Caco-2 (cell line): ENCODE results near the gene C5orf15. TPM values are rescaled to one million over a fixed set of nuclear protein-coding genes. Genes with fewer than 3 reads are reported as not detected.
"Not testable (repeated sequence)": the region's sequence is repeated elsewhere in the genome, so short reads cannot be mapped to it uniquely, and the experiment has no call there.

ENCODE experiments used
- BruUV-seq: library from RNA; stranded (reverse); fragments of 400-500 nt; replicated peaks from 2 replicates; lab custom pipeline; 2021; lab: Mats Ljungman, UMichigan
- CTCF ChIA-PET: fragments of 300-600 bp; sonication (Branson Sonifier 250); formaldehyde crosslinking; loops from one replicate; lab custom pipeline; 2022; ENCODE audit warnings: antibody characterized with exemption; lab: Charles Lee
- POLR2A ChIA-PET: fragments of 300-600 bp; sonication (Branson Sonifier 250); formaldehyde crosslinking; loops from one replicate; lab custom pipeline; 2022; ENCODE audit warnings: antibody characterized with exemption; lab: Charles Lee
- DNase-seq, 2 experiments: peaks; one replicate each; pipeline versions ENCODE4 v3.0.0 to v3.0.0-alpha.2; 2020 to 2022
- H3K27me3 ChIP-seq: replicated peaks from 2 replicates; pipeline ENCODE4 v1.6.0; 2011; ENCODE audit warnings: low read length; ENCODE audit not compliant: control insufficient read depth, insufficient read depth
- H3K36me3 ChIP-seq: 2 replicates; pipeline ENCODE4 v1.5.1; 2011; ENCODE audit warnings: low read length; ENCODE audit not compliant: control insufficient read depth, insufficient read depth
- H3K4me1 ChIP-seq: fragments of 250-450 bp; sonication (Bioruptor Pico); 2 replicates; pipeline ENCODE4 v1.5.1; 2020; ENCODE audit warnings: mild to moderate bottlenecking
- H3K4me3 ChIP-seq: 2 replicates; pipeline ENCODE4 v1.5.1; 2011; ENCODE audit warnings: low read depth, mild to moderate bottlenecking, control low read depth, low read length
- H3K9me3 ChIP-seq: fragments of 250-450 bp; sonication (Bioruptor Pico); 2 replicates; pipeline ENCODE4 v1.5.1; 2020; ENCODE audit warnings: mild to moderate bottlenecking, moderate library complexity
- H3K27ac Mint-ChIP-seq: one replicate; pipeline ENCODE4 v1.8.0; 2022; ENCODE audit warnings: mixed read lengths; ENCODE audit not compliant: unreplicated experiment
- H3K27me3 Mint-ChIP-seq: one replicate; pipeline ENCODE4 v1.8.0; 2022; ENCODE audit warnings: mixed read lengths; ENCODE audit not compliant: insufficient read depth, unreplicated experiment
- H3K36me3 Mint-ChIP-seq: one replicate; pipeline ENCODE4 v1.8.0; 2022; ENCODE audit warnings: mild to moderate bottlenecking, mixed read lengths; ENCODE audit not compliant: insufficient read depth, unreplicated experiment
- H3K4me1 Mint-ChIP-seq: one replicate; pipeline ENCODE4 v1.8.0; 2022; ENCODE audit warnings: low read depth, mixed read lengths; ENCODE audit not compliant: unreplicated experiment
- H3K4me3 Mint-ChIP-seq: one replicate; pipeline ENCODE4 v1.8.0; 2022; ENCODE audit warnings: mild to moderate bottlenecking, moderate library complexity, mixed read lengths; ENCODE audit not compliant: unreplicated experiment
- H3K9me3 Mint-ChIP-seq: one replicate; pipeline ENCODE4 v1.8.0; 2022; ENCODE audit warnings: mixed read lengths; ENCODE audit not compliant: unreplicated experiment
- CTCF ChIP-seq, 2 experiments: fragments of 200-600 bp in 1 of 2; IDR thresholded peaks; 1 replicate in 1 of 2; 2 replicates in 1 of 2; pipeline versions ENCODE4 v1.5.1 to v1.8.0; 2011 to 2022; ENCODE audit warnings: antibody characterized with exemption in 1 of 2, control low read depth in 1 of 2, inconsistent platforms in 1 of 2, low read depth in 1 of 2, low read length in 1 of 2, mild to moderate bottlenecking in 1 of 2, moderate library complexity in 1 of 2; ENCODE audit not compliant: insufficient read depth in 1 of 2, severe bottlenecking in 1 of 2, unreplicated experiment in 1 of 2
- intact Hi-C: fragments of 100-400 bp; cut with micrococcal nuclease; formaldehyde crosslinking; loops from one replicate; pipeline ENCODE4 v1.10.0; 2022; ENCODE audit not compliant: unreplicated experiment
- total RNA-seq: library from RNA; stranded (reverse); gene quantifications from 2 replicates; pipeline ENCODE4 v1.2.3, GENCODE V29; 2022

C5orf15 gene
- total RNA-seq, 1 experiment from 2014 or later, result 35.6 TPM

DNA sequence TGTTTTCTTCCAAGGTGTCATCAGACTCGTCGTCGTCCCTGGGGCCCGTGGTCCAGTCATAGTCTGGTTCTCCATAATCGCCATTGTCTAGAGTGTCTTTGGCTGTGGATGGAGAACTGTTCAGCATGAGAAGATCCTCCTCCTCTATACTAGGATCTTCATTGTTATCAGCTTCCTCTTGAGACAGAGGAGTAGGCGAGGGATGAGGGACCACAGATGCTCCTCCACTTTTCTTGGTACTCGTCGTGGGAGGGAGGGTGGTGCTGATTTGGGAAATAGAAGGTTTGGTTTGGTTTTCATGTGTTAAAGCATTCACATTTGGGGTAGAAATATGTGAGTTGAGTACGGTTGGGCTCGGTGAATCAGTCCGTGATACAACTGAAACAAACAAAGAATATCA is 8.8 kb downstream of the C5orf15 start:
- POLR2A ChIA-PET, result no interaction called here
- Histone ChIP-seq H3K27me3 (no peaks in the 10 kb centered on the region), H3K4me3 (no peak overlapping the region), H3K36me3 (no peaks in the 10 kb centered on the region; the same call in none of the 2 replicates), H3K4me1 (no peaks in the 10 kb centered on the region), H3K9me3 (0 out of 2 replicates have a peak, but pooled peaks cover 2% of the 10 kb centered on the region)
- H3K4me1 Mint-ChIP-seq, result peaks cover 8% of the 10 kb centered on the region
- no peak overlapping the region for H3K4me3 Mint-ChIP-seq
- intact Hi-C loops, result no loop called here
- no peaks in the 10 kb centered on the region for H3K9me3 Mint-ChIP-seq
- H3K27ac Mint-ChIP-seq, result no peak overlapping the region
- CTCF ChIA-PET, result no interaction called here
- peaks cover 31% of the 10 kb centered on the region for H3K36me3 Mint-ChIP-seq
- BruUV-seq, result no TSS peak
- DNase-seq, result no peak
- no peak for TF ChIP-seq CTCF (IDR thresholded peaks at IDR 0.05; ENCODE audit: insufficient read depth in 1 of 2, low read depth in 1 of 2, low read length in 1 of 2, severe bottlenecking in 1 of 2, unreplicated experiment in 1 of 2)
- no peaks in the 10 kb centered on the region for H3K27me3 Mint-ChIP-seq

- Histone ChIP-seq H3K27me3 (no peaks in the 10 kb centered on the region), H3K9me3 (no peaks in the 10 kb centered on the region), H3K4me1 (no peaks in the 10 kb centered on the region), H3K36me3 (no peaks in the 10 kb centered on the region; the same call in 1 of the 2 replicates), H3K4me3 (no peak overlapping the region)
- POLR2A ChIA-PET, result no interaction called here
- no peak overlapping the region for H3K27ac Mint-ChIP-seq
- BruUV-seq, result no TSS peak
- no peaks in the 10 kb centered on the region for H3K9me3 Mint-ChIP-seq
- intact Hi-C loops, result no loop called here
- DNase-seq, result no peak
- CTCF ChIA-PET, result no interaction called here
- no peaks in the 10 kb centered on the region for H3K27me3 Mint-ChIP-seq
- peaks cover 31% of the 10 kb centered on the region for H3K36me3 Mint-ChIP-seq
- TF ChIP-seq CTCF (IDR thresholded peaks at IDR 0.05; ENCODE audit: insufficient read depth in 1 of 2, low read depth in 1 of 2, low read length in 1 of 2, severe bottlenecking in 1 of 2, unreplicated experiment in 1 of 2), result no peak
- H3K4me1 Mint-ChIP-seq, result peaks cover 4% of the 10 kb centered on the region
- H3K4me3 Mint-ChIP-seq, result no peak overlapping the region
Observed at GRCh38 chr5:133957591-133957990, 10.8 kb downstream of the C5orf15 start.

DNA sequence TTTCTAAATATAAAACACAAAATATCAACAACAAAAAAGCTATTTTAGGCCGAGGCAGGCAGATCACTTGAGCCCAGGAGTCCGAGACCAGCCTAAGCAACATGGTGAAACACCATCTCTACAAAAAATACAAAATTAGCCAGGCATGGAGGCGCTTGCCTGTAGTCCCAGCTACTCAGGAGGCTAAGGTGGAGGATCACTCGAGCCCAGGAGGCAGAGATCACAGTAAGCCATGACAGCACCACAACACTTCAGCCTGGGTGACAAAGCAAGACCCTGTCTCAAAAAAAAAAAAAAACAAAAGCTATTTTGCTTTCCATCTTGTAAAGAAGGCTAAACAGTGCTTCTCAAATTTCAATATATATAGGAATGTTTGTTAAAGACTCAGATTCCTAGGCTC is 11.3 kb downstream of the C5orf15 start:
- Histone ChIP-seq H3K4me3 (no peak overlapping the region), H3K27me3 (no peaks in the 10 kb centered on the region), H3K4me1 (no peaks in the 10 kb centered on the region), H3K9me3 (no peaks in the 10 kb centered on the region), H3K36me3 (no peaks in the 10 kb centered on the region; the same call in 1 of the 2 replicates)
- H3K36me3 Mint-ChIP-seq, result peaks cover 31% of the 10 kb centered on the region
- H3K4me1 Mint-ChIP-seq, result no peaks in the 10 kb centered on the region
- TF ChIP-seq CTCF (IDR thresholded peaks at IDR 0.05; ENCODE audit: insufficient read depth in 1 of 2, low read depth in 1 of 2, low read length in 1 of 2, severe bottlenecking in 1 of 2, unreplicated experiment in 1 of 2), result no peak
- no peaks in the 10 kb centered on the region for H3K27me3 Mint-ChIP-seq
- no peaks in the 10 kb centered on the region for H3K9me3 Mint-ChIP-seq
- no peak for DNase-seq
- intact Hi-C loops, result no loop called here
- ChIA-PET CTCF (no interaction called here), POLR2A (no interaction called here)
- no TSS peak for BruUV-seq
- H3K4me3 Mint-ChIP-seq, result no peak overlapping the region
- H3K27ac Mint-ChIP-seq, result no peak overlapping the region

- H3K27me3 Mint-ChIP-seq, H3K9me3 ChIP-seq, H3K27ac Mint-ChIP-seq, H3K4me3 ChIP-seq, CTCF ChIA-PET, DNase-seq, H3K4me3 Mint-ChIP-seq, H3K27me3 ChIP-seq, H3K4me1 Mint-ChIP-seq, H3K36me3 ChIP-seq, POLR2A ChIA-PET, intact Hi-C loops, H3K4me1 ChIP-seq, H3K9me3 Mint-ChIP-seq, BruUV-seq: not testable (repeated sequence)
- peaks cover 31% of the 10 kb centered on the region for H3K36me3 Mint-ChIP-seq
Observed at GRCh38 chr5:133956196-133956595, 12.2 kb downstream of the C5orf15 start.
